ENCODE data around the gene IGSF23.
"Not testable (repeated sequence)": the region's sequence is repeated elsewhere in the genome, so short reads cannot be mapped to it uniquely, and the experiment has no call there.

The IGSF23 gene

GRCh38 chr19:44588771-44589112, 24.6 kb upstream of the IGSF23 start:
- no peak for DNase-seq

- DNase-seq, result no peak
Measured at GRCh38 chr19:44590245-44591059, 22.9 kb upstream of the IGSF23 start.

GRCh38 chr19:44591340-44591993, 21.9 kb upstream of the IGSF23 start:
- not testable (repeated sequence) for DNase-seq

- no peak for DNase-seq
Measured at GRCh38 chr19:44592451-44592890, 20.9 kb upstream of the IGSF23 start.

GRCh38 chr19:44593294-44593693, 20.1 kb upstream of the IGSF23 start:
- no peak for DNase-seq

DNA sequence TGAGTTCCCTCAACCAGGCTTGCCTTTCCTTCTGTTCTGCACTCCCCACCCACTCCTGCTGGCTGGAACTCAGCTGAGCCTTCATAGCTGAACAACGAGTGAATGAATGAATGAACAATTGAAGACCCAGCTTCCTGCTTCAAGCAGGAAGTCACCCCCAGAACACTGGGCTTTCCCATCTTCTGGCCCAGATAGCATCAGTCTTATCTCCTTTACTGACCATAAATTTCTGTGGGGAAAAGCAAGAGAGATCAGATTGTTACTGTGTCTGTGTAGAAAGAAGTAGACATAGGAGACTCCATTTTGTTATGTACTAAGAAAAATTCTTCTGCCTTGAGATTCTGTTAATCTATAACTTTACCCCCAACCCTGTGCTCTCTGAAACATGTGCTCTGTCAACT, 19.5 kb upstream of the IGSF23 start:
- DNase-seq, result not testable (repeated sequence)

DNA sequence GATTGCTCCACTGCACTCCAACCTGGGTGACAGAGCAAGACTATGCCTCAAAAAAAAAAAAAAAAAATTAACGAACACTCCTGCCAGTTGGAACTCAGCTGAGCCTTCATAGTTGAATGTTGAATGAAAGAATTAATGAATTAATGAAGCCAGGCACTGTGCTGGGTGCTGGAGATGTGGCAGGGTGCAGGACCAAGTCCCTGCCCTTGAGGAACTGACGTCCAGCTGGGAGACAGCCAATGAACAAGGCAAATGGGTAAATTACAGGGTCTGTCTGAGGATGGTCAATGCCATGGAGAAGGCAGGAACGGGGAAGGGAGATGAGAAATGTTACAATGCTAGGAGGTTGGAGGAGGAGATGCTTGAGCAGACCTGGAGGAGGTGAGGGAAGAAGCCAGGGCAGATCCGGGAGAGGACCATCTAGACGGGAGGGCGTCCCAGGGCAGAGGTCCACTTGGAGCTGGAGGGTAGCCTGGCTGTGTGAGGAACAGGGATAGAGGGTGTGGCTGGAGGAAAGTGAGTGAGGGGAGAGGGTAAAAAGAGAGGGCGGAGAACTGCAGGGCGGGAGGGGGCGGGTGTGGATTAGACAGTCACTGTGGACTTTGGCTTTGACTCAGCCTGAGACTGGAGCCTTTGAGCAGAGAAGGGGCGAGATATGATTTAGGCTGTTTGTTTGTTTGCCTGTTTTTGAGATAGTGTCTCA, 16.8 kb upstream of the IGSF23 start:
- no peak for DNase-seq

DNA sequence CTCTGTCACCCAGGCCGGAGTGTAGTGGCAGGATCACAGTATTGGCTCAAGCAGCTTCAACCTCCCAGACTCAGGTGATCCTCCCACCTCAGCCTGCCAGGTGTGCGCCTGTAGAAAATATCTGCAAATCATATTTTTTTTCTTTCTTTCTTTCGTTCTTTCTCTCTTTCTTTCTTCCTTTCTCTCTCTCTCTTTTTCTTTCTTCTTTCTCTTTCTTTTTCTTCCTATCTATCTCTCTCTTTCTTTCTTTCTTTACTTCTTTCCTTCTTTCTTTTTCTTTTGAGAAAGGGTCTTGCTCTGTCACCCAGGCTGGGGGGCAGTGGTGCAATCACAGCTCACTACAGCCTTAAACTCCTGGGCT, 16.3 kb upstream of the IGSF23 start:
- DNase-seq, result no peak

GRCh38 chr19:44598355-44598754, 15.0 kb upstream of the IGSF23 start:
- DNase-seq, result no peak

DNA sequence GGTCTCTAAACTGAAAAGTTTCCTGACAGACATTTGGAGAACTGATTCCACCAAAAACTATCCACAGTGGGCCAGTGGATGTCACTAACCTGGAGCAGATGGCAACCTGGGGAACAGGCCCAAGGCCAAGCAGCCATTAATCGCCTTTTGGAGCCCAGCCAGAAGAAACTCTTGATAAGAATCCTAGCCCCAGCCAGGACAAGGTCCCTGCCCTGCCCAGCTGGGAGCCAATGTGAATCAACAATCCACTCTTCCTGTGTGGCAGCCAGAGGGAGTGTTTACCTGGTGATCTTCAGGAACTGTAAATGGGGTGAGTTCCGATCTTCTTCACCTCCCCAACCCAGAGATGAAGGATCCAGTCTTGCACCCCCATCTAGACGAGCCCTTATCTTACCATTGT, 14.5 kb upstream of the IGSF23 start:
- DNase-seq, result no peak

DNA sequence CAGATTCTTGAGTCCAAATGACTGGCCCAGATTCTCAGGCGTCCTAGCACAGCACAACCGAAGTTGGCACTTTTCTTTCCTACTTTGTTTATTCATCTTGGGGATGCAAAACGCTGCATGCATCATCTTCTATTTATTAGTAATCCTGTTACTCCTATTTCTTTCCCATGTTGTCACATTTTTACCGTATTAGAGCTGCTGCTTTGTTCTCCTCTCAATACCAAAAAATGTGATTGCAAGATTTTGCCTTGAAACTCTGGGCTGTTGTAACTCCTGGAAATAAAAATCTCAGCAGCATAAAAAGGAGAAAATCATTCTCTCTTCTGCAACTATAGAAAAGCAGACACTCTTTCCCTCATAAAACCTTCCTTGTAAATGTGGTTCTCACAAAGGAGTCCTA, 12.9 kb upstream of the IGSF23 start:
- DNase-seq, result no peak

- DNase-seq, result no peak
Measured at GRCh38 chr19:44602081-44602480, 11.3 kb upstream of the IGSF23 start.

DNA sequence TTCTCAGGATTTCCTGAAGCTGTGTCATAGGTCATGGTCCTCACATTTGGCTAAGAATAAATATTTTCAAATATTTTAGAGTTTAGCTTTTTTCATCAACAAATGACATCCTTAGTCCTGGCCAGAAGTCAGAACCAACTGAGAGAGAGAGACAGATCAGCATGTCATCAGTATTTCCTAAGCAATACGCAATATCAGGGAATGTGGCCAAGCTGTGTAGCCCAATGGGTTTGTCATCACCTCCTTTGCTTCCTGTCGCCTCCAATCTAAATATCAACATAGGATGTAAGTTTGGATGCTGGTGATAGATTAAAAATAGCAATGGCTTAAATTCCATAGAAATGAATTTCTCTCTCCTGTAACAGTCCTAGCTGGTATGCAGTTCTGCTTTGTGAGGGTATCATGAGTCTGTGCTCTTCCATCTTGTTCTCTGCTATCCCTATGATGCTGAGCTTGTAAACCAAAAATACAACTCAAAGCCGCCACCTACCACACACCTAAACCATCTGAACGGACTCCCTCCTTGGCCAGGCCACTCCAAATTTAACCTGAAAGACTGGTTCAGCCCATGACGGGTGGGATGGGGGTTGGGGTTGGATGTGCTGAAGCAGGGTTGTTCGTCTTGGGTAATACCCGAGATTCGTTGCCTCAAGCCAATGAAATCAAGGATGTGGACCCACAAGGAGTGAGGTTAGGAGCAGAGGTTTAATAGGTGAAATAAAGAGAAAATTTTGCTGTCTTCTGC, 10.0 kb upstream of the IGSF23 start:
- DNase-seq, result no peak

GRCh38 chr19:44604241-44604640, 9.1 kb upstream of the IGSF23 start:
- no peak for DNase-seq

DNA sequence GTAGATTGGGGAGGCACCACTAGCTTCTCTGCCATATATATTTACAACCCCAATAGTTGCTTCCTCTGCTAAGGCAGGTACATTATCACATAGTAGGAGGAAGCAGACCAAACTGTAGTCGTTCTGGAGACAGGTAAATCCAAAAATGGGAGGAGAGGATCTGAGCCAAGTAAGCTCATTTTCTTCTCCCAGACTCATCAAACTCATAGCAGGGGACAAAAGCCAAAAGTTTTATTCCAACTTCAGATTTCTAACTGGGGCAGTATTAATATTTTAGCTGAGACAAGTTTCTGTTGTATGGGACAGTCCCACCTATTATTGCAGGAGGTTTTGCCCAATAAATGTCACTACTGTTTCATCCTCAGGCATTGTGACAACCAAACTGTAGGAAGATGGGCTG, 7.8 kb upstream of the IGSF23 start:
- no peak for DNase-seq

- no peak for DNase-seq
Measured at GRCh38 chr19:44607049-44607448, 6.3 kb upstream of the IGSF23 start.

DNA sequence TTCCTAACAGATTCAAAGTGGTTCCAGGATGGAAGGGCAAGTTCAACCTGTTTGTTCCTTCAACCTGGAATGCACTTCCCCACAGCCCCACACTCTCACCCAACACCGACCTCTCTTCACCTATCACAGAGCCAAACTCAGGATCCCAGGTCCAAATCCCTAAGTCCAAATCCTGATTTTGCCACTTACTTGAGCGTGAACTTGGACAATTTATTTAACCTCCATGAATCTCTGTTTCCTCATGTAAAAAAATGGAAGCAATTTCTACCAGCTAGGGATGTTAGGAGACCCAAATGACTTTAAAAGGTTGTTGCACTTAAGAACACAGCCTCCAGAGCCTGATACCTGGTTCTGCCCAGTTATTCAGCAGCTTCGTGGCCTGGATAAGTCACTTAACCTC, 5.4 kb upstream of the IGSF23 start:
- no peak for DNase-seq

DNA sequence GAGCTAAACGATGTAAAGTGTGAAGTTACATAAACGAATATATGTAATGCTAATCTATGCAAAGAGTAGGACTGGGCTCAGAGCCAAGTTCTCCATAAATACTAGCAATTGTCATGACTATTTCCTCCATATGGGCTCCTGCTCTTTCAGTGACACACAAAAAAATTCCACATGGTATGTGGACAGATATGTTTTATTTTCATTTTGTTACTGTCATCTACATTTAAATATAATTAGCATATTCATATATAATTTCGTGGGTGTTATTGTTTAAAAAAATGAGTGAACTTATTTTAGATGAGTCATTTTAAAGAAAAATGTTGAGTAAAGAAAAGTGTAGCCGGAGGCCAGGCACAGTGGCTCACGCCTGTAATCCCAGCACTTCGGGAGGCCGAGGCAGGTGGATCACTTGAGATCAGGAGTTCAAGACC, 5.0 kb upstream of the IGSF23 start:
- no peak for DNase-seq

DNA sequence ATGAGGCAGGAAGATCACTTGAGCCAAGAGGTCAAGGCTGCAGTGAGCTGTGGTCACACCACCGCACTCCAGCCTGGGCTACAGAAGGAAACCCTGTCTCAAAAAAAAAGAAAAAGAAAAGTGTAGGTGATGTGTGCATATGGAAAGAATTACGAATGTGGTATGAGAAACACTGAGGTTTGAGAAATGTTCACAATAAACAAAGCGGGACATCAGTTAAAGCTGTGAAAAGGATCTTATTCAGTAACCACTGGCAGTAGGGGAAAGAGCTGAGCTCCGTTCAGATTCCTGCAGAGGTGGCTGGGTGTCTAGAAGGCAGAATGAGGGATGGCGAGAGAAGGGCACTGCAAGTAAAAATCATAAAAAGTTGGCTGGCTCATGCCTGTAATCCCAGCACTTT, 4.1 kb upstream of the IGSF23 start:
- no peak for DNase-seq

DNA sequence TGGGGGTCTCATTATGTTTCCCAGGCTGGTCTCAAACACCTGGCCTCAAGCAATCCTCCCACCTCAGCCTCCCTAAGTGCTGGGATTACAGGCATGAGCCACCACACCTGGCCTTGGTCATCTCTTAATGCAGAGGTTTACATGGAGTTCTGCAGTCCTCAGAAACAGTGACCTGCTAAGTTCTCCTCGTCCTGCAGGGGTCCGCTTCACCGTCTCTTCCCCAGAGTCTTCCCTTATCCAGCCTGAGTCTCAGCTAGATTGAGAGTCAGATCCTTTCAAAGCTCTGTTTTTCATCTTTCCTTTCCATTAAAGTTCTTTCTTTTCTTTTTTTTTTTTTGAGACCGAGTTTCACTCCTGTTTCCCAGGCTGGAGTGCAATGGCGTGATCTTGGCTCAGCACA, 2.9 kb upstream of the IGSF23 start:
- DNase-seq, result not testable (repeated sequence)

DNA sequence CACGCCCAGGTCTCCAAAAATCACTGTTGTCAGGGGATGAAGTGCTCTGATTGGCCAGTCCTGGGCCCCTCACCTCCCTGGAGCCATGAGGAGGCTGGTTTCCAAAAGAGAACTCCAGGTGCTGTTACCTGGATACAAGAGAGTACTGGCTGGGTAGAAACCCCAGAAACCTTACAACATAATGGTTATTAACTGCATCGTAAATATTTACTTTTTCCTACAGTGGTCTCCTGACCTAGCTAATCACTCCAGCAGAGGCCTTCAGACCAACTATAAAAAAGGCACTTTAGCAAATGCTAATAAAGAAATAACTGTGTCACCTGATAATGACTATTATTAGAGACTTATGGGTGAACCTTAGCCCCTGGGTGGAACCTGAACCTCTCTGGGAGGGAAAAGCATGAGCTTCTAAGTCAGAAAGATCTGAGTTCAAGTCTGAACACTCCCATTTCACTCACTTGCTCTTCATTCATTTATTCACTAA, 1.5 kb upstream of the IGSF23 start:
- DNase-seq, result no peak

DNA sequence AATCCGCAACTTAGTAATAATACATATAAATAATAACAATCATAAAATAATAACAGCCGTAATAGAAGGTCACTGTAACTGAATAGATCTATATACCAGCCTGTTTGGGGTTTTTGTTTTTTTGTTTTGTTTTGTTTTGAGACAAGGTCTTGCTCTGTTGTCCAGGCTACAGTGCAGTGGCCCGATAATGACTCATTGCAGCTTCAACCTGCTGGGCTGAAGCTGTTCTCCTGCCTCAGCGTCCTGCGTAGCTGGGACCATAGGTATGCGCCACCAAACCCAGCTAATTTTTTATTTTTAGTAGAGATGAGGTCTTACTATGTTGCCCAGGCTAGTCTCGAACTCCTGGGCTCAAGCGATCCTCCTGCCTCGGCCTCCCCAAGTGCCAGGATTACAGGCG, 950 bp downstream of the IGSF23 start:
- DNase-seq, result no peak

- DNase-seq, result no peak
Measured at GRCh38 chr19:44615863-44616247, 2.5 kb downstream of the IGSF23 start.
